Hepatocyte (in vitro differentiated cells): ENCODE measurements around the gene ATP2A2. TPM values are rescaled to one million over a fixed set of nuclear protein-coding genes. Genes with fewer than 3 reads are reported as not detected.

ENCODE experiments used
- DNase-seq: peaks from one replicate; pipeline ENCODE4 v3.0.0-alpha.2; 2016; ENCODE audit warnings: low spot score
- H2AFZ ChIP-seq: fragments of 200-600 bp; sonication (generic); 2 replicates; pipeline ENCODE4 v1.6.0; 2016; ENCODE audit warnings: antibody characterized with exemption, mild to moderate bottlenecking
- H3K27ac ChIP-seq: fragments of 200-600 bp; sonication (generic); 2 replicates; pipeline ENCODE4 v1.5.1; 2016; ENCODE audit warnings: mild to moderate bottlenecking
- H3K27me3 ChIP-seq: fragments of 200-600 bp; sonication (generic); 2 replicates; pipeline ENCODE4 v1.6.1; 2016
- H3K36me3 ChIP-seq: fragments of 200-600 bp; sonication (generic); replicated peaks from 2 replicates; pipeline ENCODE4 v1.5.1; 2016; ENCODE audit warnings: low read depth; ENCODE audit not compliant: insufficient read depth
- H3K4me1 ChIP-seq: fragments of 200-600 bp; sonication (generic); 2 replicates; pipeline ENCODE4 v1.5.1; 2016; ENCODE audit warnings: mild to moderate bottlenecking, moderate library complexity; ENCODE audit not compliant: insufficient read depth
- H3K4me2 ChIP-seq: fragments of 200-600 bp; sonication (generic); 2 replicates; pipeline ENCODE4 v1.6.0; 2016
- H3K4me3 ChIP-seq: fragments of 200-600 bp; sonication (generic); 2 replicates; pipeline ENCODE4 v1.5.1; 2016; ENCODE audit warnings: mild to moderate bottlenecking
- H3K79me2 ChIP-seq: fragments of 200-600 bp; sonication (generic); 2 replicates; pipeline ENCODE4 v1.6.0; 2017; ENCODE audit warnings: mild to moderate bottlenecking
- H3K9me2 ChIP-seq: fragments of 200-600 bp; sonication (generic); replicated peaks from 2 replicates; pipeline ENCODE4 v1.6.0; 2017; ENCODE audit warnings: mild to moderate bottlenecking; ENCODE audit not compliant: insufficient read depth
- H3K9me3 ChIP-seq: fragments of 200-600 bp; sonication (generic); 2 replicates; pipeline ENCODE4 v1.5.1; 2016; ENCODE audit warnings: low read depth, mild to moderate bottlenecking
- H4K20me1 ChIP-seq: fragments of 200-600 bp; sonication (generic); 2 replicates; pipeline ENCODE4 v1.6.0; 2016; ENCODE audit warnings: mild to moderate bottlenecking; ENCODE audit not compliant: insufficient read depth, poor library complexity, severe bottlenecking
- EZH2 ChIP-seq: fragments of 200-600 bp; sonication (generic); IDR thresholded peaks from 2 replicates; pipeline ENCODE4 v1.6.1; 2016; ENCODE audit warnings: antibody characterized with exemption, mild to moderate bottlenecking, borderline replicate concordance
- EZH2phosphoT487 ChIP-seq: fragments of 200-600 bp; sonication (generic); IDR thresholded peaks from one replicate; pipeline ENCODE4 v1.6.1; 2018; ENCODE audit warnings: antibody characterized with exemption, mild to moderate bottlenecking, low read depth, moderate library complexity; ENCODE audit not compliant: unreplicated experiment, severe bottlenecking
- WGBS: methylation state at CpG from one replicate; pipeline ENCODE4 v1.1.6; 2016; ENCODE audit warnings: low lambda C conversion rate; ENCODE audit errors: missing lambda C conversion rate; 5-methylcytosine and 5-hydroxymethylcytosine counted together
- polyA plus RNA-seq: library from polyadenylated mRNA; unstranded; fragments of >200 nt; fragmentation: Nextera tagmentation; extraction: Ambion mirVana; gene quantifications from 2 replicates; pipeline ENCODE4 v1.2.1, GENCODE V29; 2016
- total RNA-seq: library from RNA; depleted of rRNA; stranded (reverse); fragments of >200 nt; gene quantifications from 2 replicates; pipeline ENCODE4 v1.2.3, GENCODE V29; 2014
- TF ChIP-seq, protein P1 (sequence below): fragments of 200-600 bp; sonication (generic); IDR thresholded peaks from 2 replicates; pipeline ENCODE4 v1.5.1; 2016; ENCODE audit warnings: antibody characterized with exemption, mild to moderate bottlenecking; ENCODE audit not compliant: poor library complexity

Gene ATP2A2
- total and polyA plus RNA-seq, 2 experiments from 2014 or later = 60.2 to 126 TPM

- Histone ChIP-seq H3K4me2 (peak overlapping the region; percentile 62), H4K20me1 (no peaks in the 10 kb centered on the region), H3K27me3 (no peaks in the 10 kb centered on the region), H3K4me3 (no peak overlapping the region), H2AFZ (no peak overlapping the region), H3K27ac (peak overlapping the region; percentile 97), H3K4me1 (peaks cover 60% of the 10 kb centered on the region), H3K9me2 (no peaks in the 10 kb centered on the region), H3K9me3 (no peaks in the 10 kb centered on the region), H3K36me3 (no peaks in the 10 kb centered on the region), H3K79me2 (no peaks in the 10 kb centered on the region)
- TF ChIP-seq EZH2phosphoT487 = no peak
- TF ChIP-seq EZH2 = no peak
- TF ChIP-seq, protein P1, sequence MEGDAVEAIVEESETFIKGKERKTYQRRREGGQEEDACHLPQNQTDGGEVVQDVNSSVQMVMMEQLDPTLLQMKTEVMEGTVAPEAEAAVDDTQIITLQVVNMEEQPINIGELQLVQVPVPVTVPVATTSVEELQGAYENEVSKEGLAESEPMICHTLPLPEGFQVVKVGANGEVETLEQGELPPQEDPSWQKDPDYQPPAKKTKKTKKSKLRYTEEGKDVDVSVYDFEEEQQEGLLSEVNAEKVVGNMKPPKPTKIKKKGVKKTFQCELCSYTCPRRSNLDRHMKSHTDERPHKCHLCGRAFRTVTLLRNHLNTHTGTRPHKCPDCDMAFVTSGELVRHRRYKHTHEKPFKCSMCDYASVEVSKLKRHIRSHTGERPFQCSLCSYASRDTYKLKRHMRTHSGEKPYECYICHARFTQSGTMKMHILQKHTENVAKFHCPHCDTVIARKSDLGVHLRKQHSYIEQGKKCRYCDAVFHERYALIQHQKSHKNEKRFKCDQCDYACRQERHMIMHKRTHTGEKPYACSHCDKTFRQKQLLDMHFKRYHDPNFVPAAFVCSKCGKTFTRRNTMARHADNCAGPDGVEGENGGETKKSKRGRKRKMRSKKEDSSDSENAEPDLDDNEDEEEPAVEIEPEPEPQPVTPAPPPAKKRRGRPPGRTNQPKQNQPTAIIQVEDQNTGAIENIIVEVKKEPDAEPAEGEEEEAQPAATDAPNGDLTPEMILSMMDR = no peak
- 35% methylated on average over 14 of the region's 14 CpGs for WGBS
- DNase-seq = peak; percentile 81
Measured at GRCh38 chr12:110247340-110248095, 33.5 kb upstream of the ATP2A2 start.

- peak overlapping the region; percentile 62 for H3K4me2 ChIP-seq
- no peaks in the 10 kb centered on the region for H3K79me2 ChIP-seq
- H3K27ac ChIP-seq = peak overlapping the region; percentile 97
- H3K9me3 ChIP-seq = no peaks in the 10 kb centered on the region
- no peak overlapping the region for H3K4me3 ChIP-seq
- no peaks in the 10 kb centered on the region for H4K20me1 ChIP-seq
- H3K27me3 ChIP-seq = no peaks in the 10 kb centered on the region
- H3K9me2 ChIP-seq = no peaks in the 10 kb centered on the region
- no peak for TF ChIP-seq EZH2
- no peak for TF ChIP-seq EZH2phosphoT487
- TF ChIP-seq, protein P1 = no peak
- DNase-seq = no peak
- no peak overlapping the region for H2AFZ ChIP-seq
- no peaks in the 10 kb centered on the region for H3K36me3 ChIP-seq
- peaks cover 60% of the 10 kb centered on the region for H3K4me1 ChIP-seq
- WGBS = 83% methylated on average over 4 of the region's 4 CpGs
Measured at GRCh38 chr12:110248096-110248447, 33.0 kb upstream of the ATP2A2 start.

GRCh38 chr12:110249105-110249504 lies 31.9 kb upstream of the ATP2A2 start:
- Histone ChIP-seq H3K4me3 (no peak overlapping the region), H3K36me3 (no peaks in the 10 kb centered on the region), H4K20me1 (no peaks in the 10 kb centered on the region), H3K79me2 (no peaks in the 10 kb centered on the region), H3K27me3 (no peaks in the 10 kb centered on the region), H3K4me1 (peaks cover 60% of the 10 kb centered on the region), H3K9me3 (no peaks in the 10 kb centered on the region), H3K4me2 (peak overlapping the region; percentile 62), H2AFZ (no peak overlapping the region), H3K27ac (peak overlapping the region; percentile 97), H3K9me2 (no peaks in the 10 kb centered on the region)
- no peak for DNase-seq
- 48% methylated on average over 4 of the region's 4 CpGs for WGBS
- TF ChIP-seq, protein P1 = no peak
- TF ChIP-seq EZH2phosphoT487 (no peak), EZH2 (no peak)
